Mesothelial cell of epicardium (in vitro differentiated cells): ENCODE results near the gene RSPH4A. TPM values are rescaled to one million over a fixed set of nuclear protein-coding genes. Genes with fewer than 3 reads are reported as not detected.

Experiments used
- DNase-seq, 2 experiments: peaks; one replicate each; pipeline ENCODE4 v3.0.0; 2021; ENCODE audit warnings: low spot score in 2 of 2; ENCODE audit not compliant: unreplicated experiment in 2 of 2
- H3K27ac Mint-ChIP-seq: 2 replicates; pipeline ENCODE4 v1.8.0; 2021; ENCODE audit warnings: mixed read lengths
- H3K27me3 Mint-ChIP-seq: 2 replicates; pipeline ENCODE4 v1.8.0; 2021; ENCODE audit warnings: low read depth, mixed read lengths
- H3K36me3 Mint-ChIP-seq: 2 replicates; pipeline ENCODE4 v1.8.0; 2021; ENCODE audit warnings: mixed read lengths
- H3K4me1 Mint-ChIP-seq: 2 replicates; pipeline ENCODE4 v1.8.0; 2021; ENCODE audit warnings: mixed read lengths
- H3K4me3 Mint-ChIP-seq: 2 replicates; pipeline ENCODE4 v1.8.0; 2021; ENCODE audit warnings: mild to moderate bottlenecking, moderate library complexity, mixed read lengths
- H3K9me3 Mint-ChIP-seq: 2 replicates; pipeline ENCODE4 v1.8.0; 2021; ENCODE audit warnings: mixed read lengths
- CTCF ChIP-seq: fragments of 200-600 bp; sonication (generic); IDR thresholded peaks from one replicate; pipeline ENCODE4 v1.5.0; 2021; ENCODE audit warnings: antibody characterized with exemption; ENCODE audit not compliant: unreplicated experiment
- total RNA-seq: library from RNA; stranded (reverse); gene quantifications from 3 replicates; pipeline ENCODE4 v1.2.1, GENCODE V29; 2021

The RSPH4A gene
- total RNA-seq, 1 donor from 2014 or later, result 0.78 TPM

DNA sequence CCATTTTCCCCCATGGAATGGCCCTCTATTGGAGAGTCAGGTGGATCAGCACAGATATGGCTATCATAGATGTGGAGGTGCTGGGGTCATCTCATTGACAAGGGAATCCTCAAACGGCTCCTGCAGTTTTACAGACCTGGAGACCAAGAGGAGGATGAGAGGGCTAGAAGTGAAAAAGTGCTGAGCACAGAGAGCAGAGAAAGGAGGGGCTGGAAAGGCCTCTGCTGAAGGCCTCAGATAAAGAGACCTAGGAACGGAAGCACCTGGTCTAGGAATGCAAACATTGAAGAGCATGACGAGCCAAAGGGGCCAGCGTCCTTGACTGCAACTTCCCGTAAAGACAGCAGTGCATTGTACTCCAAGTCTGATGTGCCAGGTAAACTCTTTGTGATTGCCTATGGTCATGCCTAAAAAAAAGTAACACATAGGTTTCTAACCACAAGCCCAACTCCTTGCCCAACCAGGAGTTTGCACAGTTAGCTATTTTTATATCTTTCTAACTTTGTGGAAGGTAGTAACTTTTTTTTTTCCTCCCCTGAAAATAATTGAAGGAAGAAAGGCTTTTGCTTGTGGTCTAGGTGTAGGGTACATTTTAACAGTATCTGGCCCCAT lies 15.2 kb downstream of the RSPH4A start:
- H3K27me3 Mint-ChIP-seq, result no peaks in the 10 kb centered on the region
- no peak overlapping the region for H3K4me3 Mint-ChIP-seq
- TF ChIP-seq CTCF, result no peak
- no peaks in the 10 kb centered on the region for H3K4me1 Mint-ChIP-seq
- DNase-seq, result no peak
- H3K36me3 Mint-ChIP-seq, result peaks cover 7% of the 10 kb centered on the region
- no peak overlapping the region for H3K27ac Mint-ChIP-seq
- no peaks in the 10 kb centered on the region for H3K9me3 Mint-ChIP-seq

GRCh38 chr6:116633685-116634084 lies 17.4 kb downstream of the RSPH4A start:
- no peaks in the 10 kb centered on the region for H3K27me3 Mint-ChIP-seq
- H3K27ac Mint-ChIP-seq, result no peak overlapping the region
- H3K4me1 Mint-ChIP-seq, result no peaks in the 10 kb centered on the region
- H3K4me3 Mint-ChIP-seq, result no peak overlapping the region
- DNase-seq, result no peak
- H3K9me3 Mint-ChIP-seq, result no peaks in the 10 kb centered on the region
- no peak for TF ChIP-seq CTCF
- H3K36me3 Mint-ChIP-seq, result peaks cover 14% of the 10 kb centered on the region

DNA sequence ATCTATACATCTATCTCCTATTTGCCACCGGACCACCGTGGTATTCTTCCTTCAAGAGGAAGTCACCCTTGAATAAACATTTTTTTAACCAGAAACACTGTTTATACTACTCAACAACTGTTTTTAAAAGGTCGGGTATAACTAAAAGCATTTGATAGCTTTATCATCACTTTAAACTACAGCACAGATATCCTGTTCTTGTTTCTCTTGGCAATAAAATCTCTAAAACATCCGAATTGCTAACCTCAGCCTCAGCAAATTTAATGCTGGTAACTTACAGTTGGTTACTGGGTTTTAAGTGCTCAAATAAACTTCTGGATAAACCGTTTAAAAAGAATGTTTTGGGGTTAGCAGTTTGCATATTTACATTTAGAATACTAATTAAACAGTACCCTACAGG lies 31.9 kb downstream of the RSPH4A start:
- no peaks in the 10 kb centered on the region for H3K9me3 Mint-ChIP-seq
- H3K4me1 Mint-ChIP-seq, result peaks cover 2% of the 10 kb centered on the region
- DNase-seq, result no peak
- H3K27me3 Mint-ChIP-seq, result no peaks in the 10 kb centered on the region
- H3K27ac Mint-ChIP-seq, result no peak overlapping the region
- no peak overlapping the region for H3K4me3 Mint-ChIP-seq
- H3K36me3 Mint-ChIP-seq, result peaks cover 16% of the 10 kb centered on the region
- no peak for TF ChIP-seq CTCF

DNA sequence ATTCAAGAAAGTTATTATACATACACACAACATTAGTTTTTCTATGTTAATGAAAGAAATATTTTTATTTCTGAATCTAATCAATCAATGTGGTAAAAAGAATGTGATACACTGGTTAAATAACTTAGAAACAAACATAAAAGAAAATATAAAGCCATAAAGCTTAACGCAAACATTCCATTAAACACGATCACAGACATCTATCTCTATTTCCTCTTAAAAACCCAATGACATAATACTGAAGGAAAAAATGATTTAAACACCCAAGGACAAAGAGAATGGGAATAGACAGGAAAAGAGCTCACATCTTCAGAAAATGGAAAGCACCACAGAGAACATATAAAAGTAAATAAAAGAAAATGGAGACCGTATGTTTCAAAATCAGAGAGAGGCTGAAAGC lies 32.9 kb downstream of the RSPH4A start:
- Mint-ChIP-seq H3K27me3 (no peaks in the 10 kb centered on the region), H3K9me3 (no peaks in the 10 kb centered on the region), H3K4me1 (peaks cover 2% of the 10 kb centered on the region), H3K4me3 (no peak overlapping the region), H3K36me3 (peaks cover 8% of the 10 kb centered on the region), H3K27ac (no peak overlapping the region)
- no peak for TF ChIP-seq CTCF
- no peak for DNase-seq

DNA sequence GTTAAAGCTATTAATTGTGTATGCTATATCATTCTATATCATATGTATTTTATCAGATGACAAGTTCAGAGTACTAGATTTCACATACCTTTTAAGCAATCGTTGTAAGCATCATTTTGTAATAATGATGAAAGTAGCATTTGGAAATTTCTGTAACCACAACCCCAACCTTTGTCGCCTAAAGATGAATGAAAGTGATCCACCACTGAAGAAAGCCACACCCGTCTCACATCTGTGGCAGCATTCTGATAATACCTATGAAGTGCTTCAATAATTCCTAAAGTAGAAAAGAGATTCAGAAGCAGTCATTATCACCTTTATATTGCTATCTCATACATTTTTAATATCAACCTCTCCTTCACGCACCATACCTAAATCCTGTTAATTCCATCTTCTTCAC lies 35.6 kb downstream of the RSPH4A start:
- H3K36me3 Mint-ChIP-seq, result peaks cover 5% of the 10 kb centered on the region
- no peaks in the 10 kb centered on the region for H3K27me3 Mint-ChIP-seq
- no peak for DNase-seq
- H3K9me3 Mint-ChIP-seq, result no peaks in the 10 kb centered on the region
- TF ChIP-seq CTCF, result no peak
- H3K4me1 Mint-ChIP-seq, result peaks cover 2% of the 10 kb centered on the region
- H3K4me3 Mint-ChIP-seq, result no peak overlapping the region
- H3K27ac Mint-ChIP-seq, result no peak overlapping the region

DNA sequence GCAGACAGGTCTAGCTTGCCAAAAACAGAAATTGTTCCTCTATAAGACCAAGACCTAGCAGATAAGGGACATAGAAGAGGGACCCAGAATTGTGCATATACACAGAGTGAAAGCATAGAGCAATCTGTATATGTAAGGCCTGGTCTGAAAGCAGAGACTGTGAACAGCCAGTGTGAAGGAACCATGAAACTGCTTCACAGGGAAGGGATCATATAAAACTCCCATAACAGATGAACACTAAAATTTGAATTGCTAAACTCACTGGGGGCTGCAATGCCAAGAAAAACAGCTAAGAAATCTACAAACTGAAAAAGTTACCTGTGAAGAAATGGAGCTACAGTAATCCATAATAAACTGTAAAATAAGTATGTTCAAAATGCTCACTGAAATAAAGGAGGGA lies 45.3 kb downstream of the RSPH4A start:
- Mint-ChIP-seq H3K4me3 (no peak overlapping the region), H3K9me3 (no peaks in the 10 kb centered on the region), H3K27me3 (no peaks in the 10 kb centered on the region), H3K4me1 (peaks cover 13% of the 10 kb centered on the region), H3K27ac (no peak overlapping the region), H3K36me3 (peaks cover 5% of the 10 kb centered on the region)
- no peak for DNase-seq
- no peak for TF ChIP-seq CTCF
